ENCODE data around the gene TNRC6B. TPM values are rescaled to one million over a fixed set of nuclear protein-coding genes. Genes with fewer than 3 reads are reported as not detected.
"Not testable (repeated sequence)": the region's sequence is repeated elsewhere in the genome, so short reads cannot be mapped to it uniquely, and the experiment has no call there.

The TNRC6B gene, protein sequence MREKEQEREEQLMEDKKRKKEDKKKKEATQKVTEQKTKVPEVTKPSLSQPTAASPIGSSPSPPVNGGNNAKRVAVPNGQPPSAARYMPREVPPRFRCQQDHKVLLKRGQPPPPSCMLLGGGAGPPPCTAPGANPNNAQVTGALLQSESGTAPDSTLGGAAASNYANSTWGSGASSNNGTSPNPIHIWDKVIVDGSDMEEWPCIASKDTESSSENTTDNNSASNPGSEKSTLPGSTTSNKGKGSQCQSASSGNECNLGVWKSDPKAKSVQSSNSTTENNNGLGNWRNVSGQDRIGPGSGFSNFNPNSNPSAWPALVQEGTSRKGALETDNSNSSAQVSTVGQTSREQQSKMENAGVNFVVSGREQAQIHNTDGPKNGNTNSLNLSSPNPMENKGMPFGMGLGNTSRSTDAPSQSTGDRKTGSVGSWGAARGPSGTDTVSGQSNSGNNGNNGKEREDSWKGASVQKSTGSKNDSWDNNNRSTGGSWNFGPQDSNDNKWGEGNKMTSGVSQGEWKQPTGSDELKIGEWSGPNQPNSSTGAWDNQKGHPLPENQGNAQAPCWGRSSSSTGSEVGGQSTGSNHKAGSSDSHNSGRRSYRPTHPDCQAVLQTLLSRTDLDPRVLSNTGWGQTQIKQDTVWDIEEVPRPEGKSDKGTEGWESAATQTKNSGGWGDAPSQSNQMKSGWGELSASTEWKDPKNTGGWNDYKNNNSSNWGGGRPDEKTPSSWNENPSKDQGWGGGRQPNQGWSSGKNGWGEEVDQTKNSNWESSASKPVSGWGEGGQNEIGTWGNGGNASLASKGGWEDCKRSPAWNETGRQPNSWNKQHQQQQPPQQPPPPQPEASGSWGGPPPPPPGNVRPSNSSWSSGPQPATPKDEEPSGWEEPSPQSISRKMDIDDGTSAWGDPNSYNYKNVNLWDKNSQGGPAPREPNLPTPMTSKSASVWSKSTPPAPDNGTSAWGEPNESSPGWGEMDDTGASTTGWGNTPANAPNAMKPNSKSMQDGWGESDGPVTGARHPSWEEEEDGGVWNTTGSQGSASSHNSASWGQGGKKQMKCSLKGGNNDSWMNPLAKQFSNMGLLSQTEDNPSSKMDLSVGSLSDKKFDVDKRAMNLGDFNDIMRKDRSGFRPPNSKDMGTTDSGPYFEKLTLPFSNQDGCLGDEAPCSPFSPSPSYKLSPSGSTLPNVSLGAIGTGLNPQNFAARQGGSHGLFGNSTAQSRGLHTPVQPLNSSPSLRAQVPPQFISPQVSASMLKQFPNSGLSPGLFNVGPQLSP (N-terminal part only)
- total RNA-seq = 49.3 TPM
- long read RNA-seq, full-length matches to known transcripts = 1 of 25 reads
- long read RNA-seq, partial matches to known transcripts = 13 of 25 reads
- long read RNA-seq, other reads (novel, unspliced or antisense) = 11 of 25 reads

DNA sequence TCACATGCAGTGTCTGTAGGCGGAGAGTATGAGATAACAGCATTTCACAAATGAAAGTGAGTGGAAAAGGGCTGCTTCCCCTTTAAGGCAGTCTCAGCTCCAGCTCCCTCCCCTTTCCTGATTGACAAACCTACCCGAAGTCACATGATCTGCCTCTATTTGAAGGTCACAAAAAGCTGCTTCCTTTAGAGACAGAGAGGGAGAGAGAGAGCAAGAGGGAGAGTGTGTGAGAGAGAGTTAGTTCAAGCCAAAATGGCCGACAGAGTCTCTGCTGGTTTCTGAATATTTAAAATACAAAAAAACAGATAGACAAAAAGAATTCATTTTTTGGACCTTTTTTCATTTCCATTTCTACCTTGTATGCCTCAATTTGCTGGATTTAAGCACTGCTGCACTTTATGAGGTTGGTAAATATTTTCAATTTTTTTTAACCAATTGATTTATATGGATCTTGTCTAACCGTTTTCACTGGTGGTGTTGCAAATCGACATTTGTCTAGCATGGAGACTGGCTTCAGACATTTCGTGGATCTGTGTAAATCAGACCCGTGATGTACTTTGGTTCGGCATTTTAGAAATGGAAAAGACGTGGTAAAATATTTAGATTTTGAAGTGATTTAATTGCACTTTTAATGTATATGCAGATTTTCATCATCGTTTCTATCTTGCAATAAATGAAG lies at the start of gene TNRC6B:
TSS of gene TNRC6B (plus strand) at position 188 of the 679 bp plus-strand sequence. CDS start at position 399, 211 bp downstream.
- intact Hi-C loops (cut with micrococcal nuclease) = no loop called here
- peak; percentile 97 for ATAC-seq
- DNase-seq = no peak

DNA sequence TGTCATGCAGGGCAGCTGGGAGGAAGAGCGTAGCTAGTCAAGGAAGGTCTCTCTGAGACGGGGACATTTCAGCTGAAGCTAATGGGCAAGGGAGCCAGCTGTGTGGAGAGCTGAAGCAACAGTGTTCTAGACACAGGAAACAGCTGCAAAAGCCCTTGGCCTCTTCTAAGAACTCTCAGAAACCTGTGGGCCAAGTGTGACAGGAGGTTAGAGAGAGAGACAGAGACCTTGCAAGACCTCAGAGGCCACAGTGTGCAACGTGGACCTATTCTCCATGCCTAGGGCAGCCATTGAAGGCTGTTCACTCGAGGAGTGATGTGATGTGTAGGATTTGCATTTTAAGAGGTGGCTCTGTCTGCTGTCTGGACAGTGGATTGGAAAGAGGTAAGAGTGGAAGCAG lies 48.7 kb upstream of the TNRC6B start:
- intact Hi-C loops (cut with micrococcal nuclease) = no loop called here
- peak; percentile 62 for ATAC-seq
- no peak for DNase-seq

DNA sequence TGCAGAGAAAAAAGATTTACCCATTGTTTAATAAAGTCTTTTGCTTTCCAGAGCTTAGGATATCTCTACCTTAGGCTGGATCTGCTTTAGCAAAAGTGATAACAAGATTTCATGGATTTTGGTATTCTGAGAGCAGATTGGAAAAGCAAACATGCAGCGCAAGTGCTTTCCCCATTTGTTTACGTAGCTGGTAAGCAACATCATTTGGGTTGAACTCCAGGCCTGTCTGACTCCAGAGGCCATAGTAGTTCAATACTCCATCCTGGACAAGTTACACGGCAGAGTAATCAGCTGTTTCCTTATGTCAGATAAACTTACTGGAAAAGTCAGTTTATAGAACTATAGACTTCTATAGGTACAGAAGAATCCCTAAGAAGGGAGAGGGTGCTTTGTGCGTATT lies 40.6 kb upstream of the TNRC6B start:
- ATAC-seq = no peak
- no peak for DNase-seq
- intact Hi-C loops (cut with micrococcal nuclease) = no loop called here

DNA sequence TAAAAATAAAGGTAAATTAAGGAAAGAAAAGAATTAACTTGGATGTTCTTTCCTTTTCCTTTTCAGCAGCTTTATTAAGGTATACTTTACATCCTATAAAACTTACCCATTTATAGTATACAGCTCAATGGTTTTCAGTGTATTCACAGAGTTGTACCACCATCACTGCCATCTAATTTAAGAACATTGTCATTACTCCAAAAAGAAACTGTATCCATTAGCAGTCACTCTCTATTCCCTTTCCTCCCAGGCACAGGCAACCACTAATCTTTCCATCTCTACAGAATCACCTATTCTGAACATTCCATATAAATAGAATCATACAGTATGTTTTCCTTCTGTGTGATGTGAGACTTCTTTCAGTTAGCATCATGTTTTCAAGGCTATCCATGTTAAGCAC lies 38.9 kb upstream of the TNRC6B start:
- DNase-seq (no peak), ATAC-seq (no peak)
- intact Hi-C loops (cut with micrococcal nuclease) = no loop called here

DNA sequence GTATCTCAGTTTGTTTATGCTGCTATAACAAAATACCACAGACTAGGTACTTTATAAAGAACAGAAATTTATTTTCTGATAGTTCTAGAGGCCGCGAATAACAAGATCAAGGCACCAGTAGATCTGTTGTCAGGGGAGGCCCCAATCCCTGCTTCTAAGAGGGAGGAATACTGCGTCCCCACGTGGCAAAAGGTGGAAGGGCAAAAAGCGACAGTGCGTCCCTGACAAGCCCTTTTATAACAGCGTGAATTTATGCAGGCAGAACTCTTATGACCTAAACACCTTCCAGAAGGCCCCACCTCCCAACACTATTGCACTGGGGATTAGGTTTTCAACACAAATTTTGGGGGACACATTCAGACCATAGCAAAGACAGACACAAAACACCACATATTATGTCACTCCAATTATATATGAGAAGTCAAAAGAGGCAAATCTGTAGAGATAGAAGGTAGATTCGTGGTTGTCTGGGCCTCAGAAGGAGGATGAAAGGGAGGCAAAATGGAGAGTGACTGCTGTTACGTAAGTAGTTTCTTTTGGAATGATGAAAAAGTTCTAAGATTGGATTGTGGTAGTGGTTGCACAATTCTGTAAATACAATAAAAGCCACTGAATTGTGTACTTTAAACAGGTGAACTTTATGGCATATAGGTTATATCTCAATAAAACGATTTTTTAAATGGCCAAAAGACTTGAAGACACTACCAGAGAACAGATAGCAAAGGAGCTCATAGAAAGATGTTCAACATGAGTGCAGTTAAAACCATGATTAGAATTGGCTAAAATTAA lies 30.1 kb upstream of the TNRC6B start:
- ATAC-seq (no peak), DNase-seq (no peak)
- intact Hi-C loops (cut with micrococcal nuclease) = no loop called here

- ATAC-seq (no peak), DNase-seq (no peak)
- intact Hi-C loops (cut with micrococcal nuclease) = no loop called here
Measured at GRCh38 chr22:40153192-40153591, 24.5 kb upstream of the TNRC6B start.

DNA sequence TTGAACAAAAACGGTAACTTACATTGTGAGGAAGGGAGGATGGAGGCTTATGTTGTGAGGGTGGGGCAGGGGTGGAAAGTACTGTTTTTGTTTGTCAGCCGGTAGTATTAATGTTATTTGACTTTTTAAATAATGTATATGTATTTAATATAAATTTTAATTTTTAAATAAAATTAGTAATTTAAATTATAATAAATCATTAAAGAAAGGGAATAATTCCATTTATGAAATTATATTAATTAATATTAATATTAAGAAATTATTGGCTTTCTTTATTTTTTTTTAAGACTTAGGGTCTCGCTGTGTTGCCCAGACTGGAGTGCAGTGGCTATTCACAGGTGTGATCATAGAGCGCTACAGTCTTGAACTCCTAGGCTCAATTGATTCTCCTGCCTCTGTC lies 24.0 kb upstream of the TNRC6B start:
- intact Hi-C loops (cut with micrococcal nuclease) = no loop called here
- DNase-seq = no peak
- ATAC-seq = no peak

DNA sequence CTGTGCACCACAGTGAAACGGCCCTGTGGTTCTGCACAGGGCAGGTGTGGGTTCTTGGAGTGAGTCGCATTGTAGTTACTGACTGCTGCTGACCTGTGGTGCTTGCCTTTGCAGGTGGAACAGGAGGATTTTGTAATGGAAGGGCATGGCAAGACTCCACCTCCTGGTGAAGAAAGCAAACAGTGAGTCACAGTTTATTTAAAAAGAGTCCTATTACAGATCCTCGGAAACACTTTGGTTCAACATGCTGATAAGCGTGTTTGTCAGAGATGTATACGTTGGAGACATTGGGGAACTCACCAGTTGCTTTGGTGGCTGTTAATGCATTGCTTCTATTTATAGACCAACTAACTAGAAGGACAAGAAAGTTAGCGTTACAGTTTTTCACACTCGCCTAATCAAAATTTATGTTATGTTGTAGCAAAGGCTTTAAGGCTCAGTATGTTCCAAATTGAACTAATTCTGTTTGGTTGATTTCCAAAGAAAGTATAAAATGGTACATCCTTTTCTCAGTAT lies 21.7 kb upstream of the TNRC6B start:
- ATAC-seq (peak; percentile 85), DNase-seq (no peak)
- intact Hi-C loops (cut with micrococcal nuclease) = no loop called here

DNA sequence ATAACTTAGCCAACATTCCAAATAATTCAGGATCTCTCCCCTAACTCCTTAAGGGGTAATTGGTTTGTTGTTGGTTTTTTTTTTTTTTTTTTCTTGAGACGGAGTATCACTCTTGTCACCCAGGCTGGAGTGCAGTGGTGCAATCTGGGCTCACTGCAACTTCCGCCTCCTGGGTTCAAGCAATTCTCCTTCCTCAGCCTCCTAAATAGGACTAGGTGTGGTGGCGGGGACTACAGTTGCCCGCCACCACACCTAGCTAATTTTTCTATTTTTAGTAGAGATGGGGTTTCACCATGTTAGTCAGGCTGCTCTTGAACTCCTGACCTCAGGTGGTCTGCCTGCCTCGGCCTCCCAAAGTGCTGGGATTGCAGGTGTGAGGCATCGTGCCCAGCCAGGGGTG lies 21.0 kb upstream of the TNRC6B start:
- ATAC-seq; intact Hi-C loops (cut with micrococcal nuclease); DNase-seq: not testable (repeated sequence)

GRCh38 chr22:40157330-40157945 lies 20.3 kb upstream of the TNRC6B start:
- ATAC-seq (no peak), DNase-seq (no peak)
- intact Hi-C loops (cut with micrococcal nuclease) = no loop called here

DNA sequence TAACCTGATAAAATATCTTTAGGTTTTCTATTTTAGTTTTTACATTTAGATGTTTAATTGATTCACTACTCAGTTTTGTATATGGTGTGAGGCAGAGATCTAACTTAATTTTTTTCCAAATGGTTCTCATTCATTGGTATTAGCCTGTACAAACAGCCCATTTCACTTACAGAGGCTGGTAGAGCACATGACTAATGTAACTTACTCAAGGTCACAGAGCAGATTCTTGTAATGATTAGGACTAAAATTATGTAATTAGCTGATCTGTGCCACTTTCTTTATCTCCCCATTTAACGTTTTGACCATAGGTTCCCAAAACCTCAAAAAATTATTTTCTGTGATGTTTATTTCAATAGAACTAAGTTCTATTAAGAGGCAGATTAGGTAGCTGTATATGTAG lies 16.5 kb upstream of the TNRC6B start:
- ATAC-seq (no peak), DNase-seq (no peak)
- intact Hi-C loops (cut with micrococcal nuclease) = no loop called here

DNA sequence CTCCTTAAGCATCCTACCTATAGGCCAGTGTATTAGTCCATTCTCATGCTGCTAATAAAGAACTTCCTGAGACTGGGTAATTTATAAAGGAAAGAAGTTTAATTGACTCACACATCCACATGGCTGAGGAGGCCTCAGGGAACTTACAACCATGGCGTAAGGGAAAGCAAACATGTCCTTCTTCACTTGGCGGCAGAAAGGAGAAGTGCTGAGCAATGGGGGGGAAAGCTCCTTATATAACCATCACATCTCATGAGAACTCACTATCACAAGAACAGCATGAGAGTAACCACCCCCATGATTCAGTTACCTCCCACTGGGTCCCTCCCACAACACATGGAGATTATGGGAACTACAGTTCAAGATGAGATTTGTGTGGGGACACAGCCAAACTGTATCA lies 12.2 kb upstream of the TNRC6B start:
- not testable (repeated sequence) for ATAC-seq

GRCh38 chr22:40175611-40176244 lies 2.0 kb upstream of the TNRC6B start:
- intact Hi-C loops (cut with micrococcal nuclease) = no loop called here
- no peak for ATAC-seq
- DNase-seq = no peak

More for the DNA sequence above, 12.2 kb upstream of the TNRC6B start:
- intact Hi-C loops (cut with micrococcal nuclease); DNase-seq: not testable (repeated sequence)

GRCh38 chr22:40176921-40177737 lies 596 bp upstream of the TNRC6B start:
- intact Hi-C loops (cut with micrococcal nuclease) = no loop called here
- DNase-seq (no peak), ATAC-seq (peak; percentile 34)

DNA sequence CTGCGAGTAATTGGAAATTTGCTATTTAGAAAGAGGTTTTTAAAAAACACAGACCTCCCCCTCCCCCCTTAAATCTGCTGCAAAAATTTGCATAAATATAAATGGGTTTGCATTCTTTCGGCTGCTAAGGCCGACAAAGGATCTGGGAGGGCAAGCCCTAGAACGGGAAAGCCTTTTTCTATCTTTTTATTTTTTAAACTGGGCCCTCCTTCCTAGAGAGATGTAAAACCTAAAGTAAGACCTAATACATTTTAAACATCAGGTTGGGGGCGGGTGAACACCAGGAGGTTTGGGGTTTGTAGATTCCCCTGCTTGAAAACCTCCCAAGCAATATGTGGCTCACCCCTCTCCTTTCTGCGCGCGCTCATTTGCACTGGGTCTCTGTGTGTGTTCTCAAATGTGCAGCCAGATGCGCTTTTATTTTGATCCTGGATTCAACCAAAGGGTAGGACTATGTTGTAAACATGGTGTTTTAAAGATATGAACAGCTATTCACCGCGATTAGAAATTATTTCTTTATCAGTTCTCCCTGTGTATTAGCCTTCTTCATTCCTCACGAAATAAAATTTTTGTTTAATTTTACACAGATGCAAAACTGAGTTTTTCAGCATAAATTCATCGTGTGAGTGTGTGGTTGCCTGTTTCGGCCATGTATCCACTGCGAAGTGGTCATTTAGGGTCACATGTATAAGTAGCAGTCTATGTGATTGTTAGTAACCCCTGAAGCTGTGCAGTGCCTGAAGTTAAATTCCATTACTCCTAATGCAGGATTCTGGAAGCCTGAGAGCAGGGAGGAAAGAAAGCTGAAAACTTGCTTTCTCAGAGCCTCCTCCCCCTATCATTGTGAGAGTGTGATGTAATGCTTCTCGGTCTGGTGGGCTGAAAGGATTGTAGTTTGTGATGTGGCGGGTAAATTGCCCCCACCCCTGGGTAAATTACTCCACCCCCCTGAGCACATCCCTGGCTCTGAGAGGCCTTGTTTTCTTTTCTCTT lies 988 bp downstream of the TNRC6B start:
- peak; percentile 52 for ATAC-seq
- DNase-seq = peak; percentile 44
- intact Hi-C loops (cut with micrococcal nuclease) = no loop called here
